Thyroid gland (tissue), 4 donors: ENCODE measurements around the gene RSPH9. TPM values are rescaled to one million over a fixed set of nuclear protein-coding genes. Genes with fewer than 3 reads are reported as not detected.
A peak's percentile ranks its signal among the peaks of the same experiment; 100 is the strongest.

ENCODE experiments used
- DNase-seq, 2 donors: peaks; one replicate each; pipeline ENCODE4 v3.0.0-alpha.2; 2019
- H3K27ac ChIP-seq, 3 donors: fragments of 200-600 bp; sonication (generic); 1 replicate in 2 of 3; 2 replicates in 1 of 3; pipeline ENCODE4 v1.5.1; 2016 to 2019; ENCODE audit warnings: mild to moderate bottlenecking in 1 of 3, moderate library complexity in 1 of 3
- H3K27me3 ChIP-seq: fragments of 200-600 bp; sonication (generic); one replicate; pipeline ENCODE4 v1.5.1; 2019
- H3K36me3 ChIP-seq, 2 donors: fragments of 200-600 bp; sonication (generic); one replicate each; pipeline ENCODE4 v1.5.1; 2016 to 2019
- H3K4me1 ChIP-seq, 2 donors: fragments of 200-600 bp; sonication (generic); one replicate each; pipeline ENCODE4 v1.5.1; 2017 to 2019
- H3K4me3 ChIP-seq, 3 donors: fragments of 200-600 bp; sonication (generic); replicated peaks in 1 of 3; 1 replicate in 2 of 3; 2 replicates in 1 of 3; pipeline ENCODE4 v1.5.1; 2016; ENCODE audit warnings: mild to moderate bottlenecking in 1 of 3
- H3K9me3 ChIP-seq: fragments of 200-600 bp; sonication (generic); one replicate; pipeline ENCODE4 v1.5.1; 2017
- POLR2A ChIP-seq, 2 donors: fragments of 450-650 bp; IDR thresholded peaks; one replicate each; pipeline ENCODE4 v1.6.1; 2017; ENCODE audit warnings: antibody characterized with exemption in 2 of 2, mild to moderate bottlenecking in 2 of 2, moderate library complexity in 1 of 2
- WGBS, 2 donors: methylation state at CpG; one replicate each; pipeline ENCODE4 v1.1.5; 2017; 5-methylcytosine and 5-hydroxymethylcytosine counted together
- intact Hi-C: fragments of 100-400 bp; cut with DNase I; formaldehyde crosslinking; loops from one replicate; pipeline ENCODE4 v1.15.1; 2023
- total RNA-seq, 4 donors: library from RNA; depleted of rRNA; stranded (reverse); fragments of >200 nt; gene quantifications; one replicate each; pipeline ENCODE4 v1.2.3, GENCODE V29; 2016
- TF ChIP-seq, protein P1 (sequence below), 6 experiments: fragments of 200-600 bp in 3 of 6; fragments of 450-650 bp in 3 of 6; sonication (generic) in 3 of 6; IDR thresholded peaks; one replicate each; pipeline ENCODE4 v1.5.1; 2016 to 2019; ENCODE audit warnings: antibody characterized with exemption in 6 of 6, mild to moderate bottlenecking in 2 of 6, inconsistent platforms in 1 of 6, moderate library complexity in 1 of 6

The RSPH9 gene
- total RNA-seq, 4 donors from 2014 or later = 0.13 TPM; not detected in 3

- TF ChIP-seq, protein P1, sequence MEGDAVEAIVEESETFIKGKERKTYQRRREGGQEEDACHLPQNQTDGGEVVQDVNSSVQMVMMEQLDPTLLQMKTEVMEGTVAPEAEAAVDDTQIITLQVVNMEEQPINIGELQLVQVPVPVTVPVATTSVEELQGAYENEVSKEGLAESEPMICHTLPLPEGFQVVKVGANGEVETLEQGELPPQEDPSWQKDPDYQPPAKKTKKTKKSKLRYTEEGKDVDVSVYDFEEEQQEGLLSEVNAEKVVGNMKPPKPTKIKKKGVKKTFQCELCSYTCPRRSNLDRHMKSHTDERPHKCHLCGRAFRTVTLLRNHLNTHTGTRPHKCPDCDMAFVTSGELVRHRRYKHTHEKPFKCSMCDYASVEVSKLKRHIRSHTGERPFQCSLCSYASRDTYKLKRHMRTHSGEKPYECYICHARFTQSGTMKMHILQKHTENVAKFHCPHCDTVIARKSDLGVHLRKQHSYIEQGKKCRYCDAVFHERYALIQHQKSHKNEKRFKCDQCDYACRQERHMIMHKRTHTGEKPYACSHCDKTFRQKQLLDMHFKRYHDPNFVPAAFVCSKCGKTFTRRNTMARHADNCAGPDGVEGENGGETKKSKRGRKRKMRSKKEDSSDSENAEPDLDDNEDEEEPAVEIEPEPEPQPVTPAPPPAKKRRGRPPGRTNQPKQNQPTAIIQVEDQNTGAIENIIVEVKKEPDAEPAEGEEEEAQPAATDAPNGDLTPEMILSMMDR (IDR thresholded peaks at IDR 0.05) = no peak
- Histone ChIP-seq H3K27me3 (no peaks in the 10 kb centered on the region), H3K4me1 (peaks cover 8 to 17% of the 10 kb centered on the region in 2 donors), H3K9me3 (no peaks in the 10 kb centered on the region), H3K36me3 (no peaks in the 10 kb centered on the region), H3K4me3 (peak overlapping the region; percentile 58 to 93 (median 77)), H3K27ac (peak overlapping the region in 2 of 3 donors; percentile 53 to 70)
- 5 to 8% methylated on average over 10 of the region's 10 CpGs for WGBS, 2 donors
- no peak for DNase-seq
- intact Hi-C loops = no loop called here
Observed at GRCh38 chr6:43687079-43687436, 42.2 kb downstream of the RSPH9 start.

DNA sequence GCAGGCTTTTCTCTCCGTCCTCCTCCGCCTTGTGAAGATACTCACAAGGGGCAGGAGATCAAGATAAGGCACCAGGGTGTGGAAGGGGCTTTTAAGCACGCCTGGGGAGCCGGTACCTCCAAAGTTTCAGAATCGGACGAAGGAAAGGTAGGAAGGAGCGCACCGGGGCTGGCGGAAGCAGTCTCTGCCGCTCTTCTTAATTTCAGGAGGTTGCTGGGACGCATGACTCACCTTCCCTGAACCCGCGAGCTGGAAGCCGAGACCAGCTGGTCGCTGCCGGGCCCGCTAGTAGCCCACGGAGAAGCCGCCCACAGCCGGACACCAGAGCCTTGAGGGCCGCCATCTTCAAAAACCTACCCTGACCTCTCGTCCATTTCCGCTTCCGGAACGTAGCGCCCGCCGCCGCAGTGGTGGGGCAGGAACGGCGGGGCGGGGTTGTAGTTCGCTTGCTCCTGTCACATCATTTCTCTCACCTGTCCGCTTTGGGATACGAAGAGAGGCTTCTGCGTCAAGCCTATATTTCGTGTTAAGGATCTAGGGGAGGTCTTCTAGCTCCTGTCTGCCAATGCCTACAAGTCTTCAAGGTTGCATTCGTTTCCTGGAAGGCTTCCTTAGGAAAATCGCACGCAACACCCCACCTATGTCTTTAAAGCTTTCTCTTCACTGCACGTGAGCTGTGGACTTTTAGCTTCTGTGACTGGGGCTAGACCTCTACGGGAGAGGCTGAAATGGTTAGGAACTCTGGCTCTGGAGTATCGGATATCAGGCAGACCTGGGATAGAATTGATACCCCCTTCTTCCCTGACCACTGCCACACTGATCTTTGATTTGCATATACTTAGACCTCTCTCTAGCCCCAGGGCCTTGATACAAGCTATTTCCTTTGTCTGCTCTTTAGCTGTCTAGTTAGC, 42.9 kb downstream of the RSPH9 start, which contains the start of gene MRPS18A:
Gene MRPS18A, minus strand, starts transcription at position 355 of the 911 bp plus-strand sequence. Its CDS starts 12 bp downstream, at position 343.
- intact Hi-C loops = no loop called here
- 2 to 5% methylated on average over 9 to 24 of the region's 43 CpGs for WGBS, 2 donors
- peak within 1 kb of the TSS; percentile 58 to 93 (median 77) for H3K4me3 ChIP-seq
- H3K4me1 ChIP-seq = peaks cover 8 to 17% of the 10 kb centered on the region in 2 donors
- H3K9me3 ChIP-seq = no peaks in the 10 kb centered on the region
- peak within 1 kb of the TSS; percentile 53 to 70 (median 57) for H3K27ac ChIP-seq
- DNase-seq = peak; percentile 83 to 88
- no peaks in the 10 kb centered on the region for H3K27me3 ChIP-seq
- TF ChIP-seq POLR2A (IDR thresholded peaks at IDR 0.05) = peak in 1 of 2 donors; percentile 73
- TF ChIP-seq, protein P1 (IDR thresholded peaks at IDR 0.05) = no peak
- no peaks in the 10 kb centered on the region for H3K36me3 ChIP-seq

DNA sequence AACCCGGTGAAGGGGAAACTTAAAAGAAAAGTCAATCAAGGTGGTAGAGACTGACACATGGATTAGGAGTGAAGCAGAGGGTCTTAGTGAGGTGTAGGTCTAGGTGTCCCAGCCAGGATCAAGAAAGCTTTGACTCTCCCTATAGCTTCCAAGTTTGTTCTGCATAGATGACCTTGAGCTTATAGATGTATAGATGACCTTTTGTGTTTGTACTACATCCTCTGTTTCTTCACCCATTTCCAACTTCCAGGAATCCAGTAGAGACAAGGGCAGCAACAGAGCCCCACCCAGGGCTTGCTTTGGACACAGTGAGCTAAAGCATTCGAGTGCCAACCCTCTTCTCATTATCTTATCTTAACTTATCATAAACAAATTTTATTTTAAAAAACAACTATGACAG, 44.6 kb downstream of the RSPH9 start:
- H3K36me3 ChIP-seq = no peaks in the 10 kb centered on the region
- no peaks in the 10 kb centered on the region for H3K9me3 ChIP-seq
- no peaks in the 10 kb centered on the region for H3K27me3 ChIP-seq
- intact Hi-C loops = no loop called here
- no peak overlapping the region for H3K4me3 ChIP-seq
- H3K27ac ChIP-seq = no peak overlapping the region
- no peak for DNase-seq
- 72 to 76% methylated on average over 2 of the region's 2 CpGs for WGBS, 2 donors
- peaks cover 8 to 17% of the 10 kb centered on the region in 2 donors for H3K4me1 ChIP-seq
- TF ChIP-seq POLR2A (IDR thresholded peaks at IDR 0.05) = no peak
- TF ChIP-seq, protein P1 (IDR thresholded peaks at IDR 0.05) = no peak

DNA sequence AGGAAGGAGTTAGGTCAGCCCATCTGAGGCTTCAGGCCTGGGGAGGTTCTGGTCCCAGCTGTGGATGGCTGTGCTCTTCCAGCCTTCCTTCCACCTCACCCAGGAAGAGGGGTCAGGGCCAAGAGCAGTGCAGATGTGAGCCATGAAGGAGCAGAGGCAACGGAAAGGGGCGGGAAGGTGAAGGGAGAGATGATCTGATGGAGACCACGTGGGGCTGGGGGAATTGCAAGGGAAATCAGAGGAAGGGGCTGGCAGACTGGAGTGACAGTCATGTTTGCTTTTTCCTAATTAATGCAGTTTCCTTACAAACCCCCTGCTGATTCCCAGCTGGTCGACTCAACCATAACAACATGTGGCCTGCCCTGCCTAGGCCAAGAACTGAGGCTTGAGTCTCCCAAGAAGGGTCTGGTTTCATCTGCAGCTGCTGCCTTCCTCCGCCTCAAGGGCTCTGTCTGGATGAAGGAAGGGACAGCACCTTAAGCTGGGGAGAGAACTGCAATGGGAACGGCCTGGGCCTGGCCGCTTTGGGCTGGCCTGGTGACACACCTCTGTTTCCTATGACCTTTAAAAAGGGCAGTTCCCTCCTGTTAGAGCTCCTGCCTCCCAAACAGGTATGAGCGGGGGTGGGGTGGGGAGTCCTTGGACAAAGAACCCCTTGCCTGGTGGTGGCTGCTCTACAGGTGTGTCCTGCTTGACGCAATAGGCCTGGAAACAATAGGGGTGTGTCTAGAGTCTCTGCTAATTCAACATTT, 50.6 kb downstream of the RSPH9 start:
- no peaks in the 10 kb centered on the region for H3K27me3 ChIP-seq
- intact Hi-C loops = no loop called here
- TF ChIP-seq POLR2A (IDR thresholded peaks at IDR 0.05) = no peak
- TF ChIP-seq, protein P1 (IDR thresholded peaks at IDR 0.05) = no peak
- H3K27ac ChIP-seq = peak overlapping the region in 2 of 3 donors; percentile 71 to 95
- peaks cover 33 to 39% of the 10 kb centered on the region in 2 donors for H3K4me1 ChIP-seq
- H3K4me3 ChIP-seq = no peak overlapping the region
- 79% methylated on average over 9 of the region's 9 CpGs for WGBS, 2 donors
- no peaks in the 10 kb centered on the region for H3K9me3 ChIP-seq
- DNase-seq = peak; percentile 15 to 24
- H3K36me3 ChIP-seq = no peaks in the 10 kb centered on the region
